Dedifferentiated amniotic fluid mesenchymal stem cell (primary cell): ENCODE results near the gene TRPV4.

Experiments
- DNase-seq: peaks from one replicate; pipeline ENCODE4 v3.0.0-alpha.2; 2016; ENCODE audit errors: extremely low spot score

Gene TRPV4

DNA sequence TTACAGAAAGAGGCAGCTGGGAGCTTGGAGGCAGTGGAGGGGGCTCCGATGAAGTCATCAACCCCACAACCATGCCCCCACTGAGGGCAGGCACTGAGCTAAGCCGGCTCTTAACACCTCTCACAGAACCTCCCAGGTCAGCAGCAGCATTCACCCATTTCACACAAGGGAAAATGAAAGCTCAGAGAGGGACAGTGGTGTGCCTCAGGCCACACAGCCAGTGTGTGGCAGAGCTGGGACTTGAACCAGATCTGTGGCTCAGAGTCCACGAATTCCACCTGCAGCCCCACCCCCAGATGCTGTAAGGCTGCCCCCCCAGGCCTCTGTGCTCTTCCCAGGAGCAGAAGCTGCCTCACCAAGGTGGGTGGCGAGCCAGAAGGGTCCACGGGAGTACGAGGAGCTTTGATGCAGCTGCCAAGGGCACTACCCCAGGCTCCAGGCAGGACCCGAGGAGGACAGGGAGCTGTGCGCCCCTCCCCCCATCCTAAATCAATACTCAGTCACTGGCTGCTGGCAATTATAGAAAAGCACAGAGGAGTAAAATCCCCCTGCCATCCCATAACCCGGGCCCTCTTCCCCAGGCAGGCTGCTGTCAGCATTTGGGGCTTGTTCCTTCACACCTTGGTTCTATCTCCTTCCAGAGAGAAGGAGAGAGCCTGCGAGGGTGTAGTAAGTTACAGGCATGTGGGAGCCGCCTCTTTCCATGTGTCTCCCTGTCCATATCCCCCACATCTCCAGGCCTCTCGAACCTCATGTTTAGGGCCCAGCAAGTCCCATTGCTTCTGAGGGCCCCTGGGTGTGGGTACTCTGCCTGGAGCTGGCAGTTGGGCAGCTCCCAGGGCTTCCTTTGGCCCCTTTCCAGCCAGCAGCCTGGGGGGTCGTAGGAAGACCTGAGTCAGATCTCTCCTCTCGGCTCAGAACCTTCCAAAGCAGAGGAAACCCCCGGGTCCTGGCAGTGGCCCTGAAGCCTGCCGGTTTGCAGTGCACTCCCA is 72.0 kb downstream of the TRPV4 start:
- no peak for DNase-seq

GRCh38 chr12:109760031-109760929 is 72.9 kb downstream of the TRPV4 start:
- DNase-seq = no peak

GRCh38 chr12:109759595-109759994 is 73.6 kb downstream of the TRPV4 start:
- no peak for DNase-seq

DNA sequence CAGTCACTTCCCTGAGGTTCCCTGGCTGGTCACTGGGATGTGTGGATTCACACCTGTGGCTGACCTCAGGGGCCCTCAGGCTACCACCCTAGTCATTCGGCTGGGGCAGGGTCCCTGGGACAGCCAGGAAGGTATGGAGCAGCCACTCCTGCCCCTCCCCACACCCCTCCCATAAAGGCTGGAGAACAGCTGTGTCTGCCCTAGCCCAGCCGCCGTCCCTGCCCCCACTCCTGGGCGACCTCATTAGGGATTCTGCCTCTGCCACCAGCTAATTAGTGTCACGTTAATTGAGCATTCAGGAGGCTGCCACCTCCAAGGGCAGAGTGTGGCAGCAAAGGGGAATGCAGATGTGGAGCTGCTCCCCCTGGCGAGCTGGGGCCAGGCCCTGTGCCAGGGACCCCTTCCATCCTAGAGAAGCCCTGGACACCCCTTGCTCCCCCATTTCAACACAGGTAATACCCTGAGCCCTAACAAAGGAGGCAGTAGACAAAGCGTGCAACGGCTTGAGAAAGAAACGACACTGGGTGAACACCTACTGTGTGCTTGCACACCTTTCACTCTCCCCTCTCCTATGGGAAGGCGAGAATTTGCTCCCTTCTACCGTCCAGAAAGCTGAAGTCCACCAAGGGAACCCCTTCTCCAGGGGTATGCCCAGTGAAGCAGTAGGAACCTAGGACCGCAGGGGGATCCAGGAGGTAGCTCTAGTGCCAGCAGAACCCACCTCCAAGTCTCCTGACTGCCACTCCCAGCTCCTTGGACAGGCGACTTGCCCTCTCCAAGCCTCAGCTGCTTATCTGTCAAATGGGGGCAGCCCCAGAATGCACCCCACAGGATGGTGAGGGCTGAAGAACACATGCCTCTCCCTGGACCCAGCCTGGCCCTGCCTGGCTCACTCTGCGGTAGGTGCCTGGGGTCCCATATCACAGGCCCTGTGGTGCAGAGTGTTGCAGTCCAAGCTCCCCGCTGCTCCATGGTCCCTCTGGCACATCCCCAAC is 74.5 kb downstream of the TRPV4 start:
- DNase-seq = no peak

DNA sequence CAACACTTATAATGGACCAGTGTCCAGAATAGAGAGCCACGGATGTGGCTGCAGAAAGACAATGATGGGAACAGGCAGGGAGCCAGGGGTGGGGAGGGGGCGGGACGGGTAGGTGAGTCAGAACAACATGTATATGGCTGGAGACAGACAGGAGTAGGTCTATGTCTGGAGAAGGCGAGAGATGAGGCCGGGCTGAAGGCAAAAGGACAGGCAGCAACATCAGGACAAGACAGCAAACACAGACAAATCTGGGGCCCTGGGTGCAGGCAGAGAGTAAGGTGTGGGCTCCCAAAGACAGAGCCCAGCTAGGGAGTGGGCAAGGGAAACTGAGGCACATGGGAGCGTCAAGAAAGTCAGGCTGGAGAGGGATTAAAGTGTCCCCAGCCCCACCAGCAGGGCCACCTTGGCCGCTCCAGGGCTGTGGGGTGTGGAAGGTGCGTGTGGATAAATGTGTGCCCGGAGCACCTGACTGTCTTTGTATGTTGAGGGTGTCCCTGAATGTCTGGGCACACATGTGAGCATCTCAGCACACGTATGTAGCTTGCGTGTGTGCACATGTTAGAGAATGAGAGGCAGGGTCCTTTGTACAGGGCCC is 75.4 kb downstream of the TRPV4 start:
- no peak for DNase-seq

GRCh38 chr12:109756457-109756856 is 76.7 kb downstream of the TRPV4 start:
- DNase-seq = no peak

DNA sequence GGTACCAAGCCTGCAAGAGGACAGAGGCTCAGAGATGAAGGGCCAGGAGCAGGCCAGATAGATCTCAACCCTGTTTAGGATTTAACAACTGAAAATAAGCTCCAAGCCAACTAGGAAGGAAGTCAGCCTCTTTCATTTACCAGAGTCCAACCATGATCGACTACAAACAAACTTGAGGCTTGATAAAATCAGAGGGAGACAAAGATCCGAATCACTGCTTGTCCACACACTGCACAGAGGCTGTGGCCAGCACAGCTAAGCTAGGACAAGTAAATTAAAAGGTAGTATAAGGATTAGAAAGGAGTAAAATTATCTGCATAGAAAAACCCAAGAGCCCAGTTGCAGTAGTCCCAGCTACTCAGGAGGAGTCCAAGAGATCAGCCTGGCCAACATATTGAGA is 79.2 kb downstream of the TRPV4 start:
- no peak for DNase-seq

DNA sequence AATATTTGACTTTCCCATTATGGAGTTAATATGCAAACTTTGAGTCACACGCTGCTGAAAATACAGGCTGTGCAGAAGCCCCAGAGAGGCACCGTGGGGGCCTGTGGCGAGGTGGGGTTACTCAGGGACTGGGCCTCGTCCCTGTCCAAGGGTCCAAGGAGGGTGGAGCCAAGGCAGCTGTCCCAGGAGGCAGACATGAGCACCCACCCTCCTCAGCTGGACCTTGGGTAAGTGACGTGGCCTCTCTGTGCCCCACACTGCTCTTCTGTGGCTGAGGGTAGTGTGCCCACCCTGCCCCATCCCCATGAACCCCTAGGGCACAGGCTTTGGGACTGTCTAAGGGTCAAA is 80.2 kb downstream of the TRPV4 start:
- DNase-seq = no peak

DNA sequence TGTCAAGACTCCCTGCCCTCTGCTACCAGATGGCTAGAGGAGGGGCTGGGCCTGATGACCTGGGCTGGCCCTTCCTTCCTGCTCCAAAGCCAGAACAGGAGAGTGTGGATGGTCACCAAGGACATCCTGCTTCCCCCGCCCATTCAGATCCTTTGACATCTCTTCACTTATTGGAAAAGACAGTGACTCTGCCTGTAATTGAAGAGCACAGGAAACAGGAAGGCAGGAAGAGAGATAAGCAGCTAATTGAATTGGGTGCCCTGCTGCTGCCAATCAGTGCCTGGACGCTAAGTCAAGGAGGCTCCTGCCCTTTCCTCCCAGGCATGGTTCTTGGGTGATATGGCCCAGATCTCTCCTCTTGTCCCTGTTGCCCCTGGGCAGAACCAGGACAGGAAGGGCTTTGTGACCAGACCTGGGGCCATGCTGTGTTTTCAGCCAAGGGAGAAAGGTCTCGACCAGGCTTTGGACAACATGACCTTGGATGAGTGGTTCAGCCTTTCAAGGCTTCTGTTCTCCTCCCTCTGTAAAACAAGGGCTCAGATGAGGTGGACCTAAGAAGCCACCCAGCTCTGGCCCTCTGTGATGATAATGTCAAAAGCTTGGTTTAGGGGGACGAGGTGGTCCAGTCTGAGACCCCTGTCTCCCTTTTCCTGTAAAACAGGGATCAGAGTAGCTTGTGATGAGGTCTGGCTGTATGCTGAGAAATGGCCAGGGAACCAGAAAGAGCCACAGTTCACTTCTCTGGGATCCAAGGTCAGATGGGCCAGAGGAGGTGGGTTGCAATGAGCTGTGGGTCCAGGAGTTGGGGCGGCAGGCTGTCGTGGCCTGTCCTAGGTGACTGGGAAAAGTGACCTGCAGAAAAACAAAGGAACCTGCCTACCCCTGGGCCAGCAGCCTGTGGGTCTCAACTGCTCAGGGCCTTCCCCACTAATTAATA is 80.8 kb downstream of the TRPV4 start:
- DNase-seq = no peak

- DNase-seq = no peak
These were observed 87.9 kb downstream of the TRPV4 start for GRCh38 chr12:109744986-109745942.

DNA sequence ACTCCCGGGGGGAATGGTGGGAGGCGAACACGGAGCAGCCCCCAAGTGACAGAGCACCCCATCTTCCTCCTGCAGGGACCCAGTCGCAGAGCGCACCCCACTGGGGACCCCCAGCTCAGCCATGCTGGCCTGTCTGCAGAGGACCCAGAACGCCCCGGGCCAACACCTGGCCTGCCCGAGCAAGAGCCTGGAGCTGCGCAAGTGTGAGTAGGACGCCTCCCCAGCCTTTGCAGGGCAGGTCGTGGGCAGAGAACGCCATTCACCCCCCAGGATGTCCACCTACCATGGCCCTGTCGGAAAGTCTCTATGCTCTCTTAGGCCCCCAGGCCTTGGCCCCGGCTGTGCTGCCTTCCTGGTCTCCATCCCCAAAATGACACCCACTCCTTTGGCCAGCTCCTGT is 89.2 kb downstream of the TRPV4 start:
- DNase-seq = no peak

GRCh38 chr12:109743076-109743910 is 89.9 kb downstream of the TRPV4 start:
- DNase-seq = no peak

DNA sequence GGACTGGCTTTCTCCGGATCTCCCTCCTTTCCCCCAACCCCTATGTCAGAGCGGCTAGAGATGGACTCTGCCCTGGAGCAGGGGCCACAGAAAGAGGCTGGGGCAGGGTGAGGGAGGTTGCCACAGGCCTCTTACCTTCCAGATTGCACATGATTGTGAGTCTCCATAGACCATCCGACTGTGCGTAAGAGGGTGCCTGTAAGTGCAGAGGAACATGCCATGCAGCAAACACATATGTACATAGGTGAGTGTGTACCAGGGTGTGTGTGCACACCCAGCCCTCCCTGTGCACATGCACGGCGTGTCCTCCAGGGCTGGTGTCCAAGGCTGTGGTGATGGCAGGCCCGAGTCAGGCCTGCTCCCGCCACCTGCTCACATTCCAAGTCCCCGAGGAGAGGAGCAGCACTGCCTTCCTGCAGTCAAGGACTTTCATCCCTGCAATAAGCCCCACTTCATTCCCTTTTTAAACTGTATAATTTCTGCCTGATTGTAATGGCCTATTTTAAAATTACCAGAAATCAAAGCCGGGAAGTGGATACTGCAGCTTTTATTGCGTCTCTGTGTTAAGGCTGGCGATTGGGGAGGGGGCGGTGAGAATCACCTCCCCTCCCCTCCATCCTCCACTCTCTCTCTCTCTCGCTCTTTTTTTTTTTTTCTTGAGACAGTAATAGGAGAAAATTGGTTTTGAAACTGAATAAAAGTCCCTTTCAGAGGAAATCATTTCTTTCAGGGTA is 91.1 kb downstream of the TRPV4 start:
- DNase-seq = no peak

DNA sequence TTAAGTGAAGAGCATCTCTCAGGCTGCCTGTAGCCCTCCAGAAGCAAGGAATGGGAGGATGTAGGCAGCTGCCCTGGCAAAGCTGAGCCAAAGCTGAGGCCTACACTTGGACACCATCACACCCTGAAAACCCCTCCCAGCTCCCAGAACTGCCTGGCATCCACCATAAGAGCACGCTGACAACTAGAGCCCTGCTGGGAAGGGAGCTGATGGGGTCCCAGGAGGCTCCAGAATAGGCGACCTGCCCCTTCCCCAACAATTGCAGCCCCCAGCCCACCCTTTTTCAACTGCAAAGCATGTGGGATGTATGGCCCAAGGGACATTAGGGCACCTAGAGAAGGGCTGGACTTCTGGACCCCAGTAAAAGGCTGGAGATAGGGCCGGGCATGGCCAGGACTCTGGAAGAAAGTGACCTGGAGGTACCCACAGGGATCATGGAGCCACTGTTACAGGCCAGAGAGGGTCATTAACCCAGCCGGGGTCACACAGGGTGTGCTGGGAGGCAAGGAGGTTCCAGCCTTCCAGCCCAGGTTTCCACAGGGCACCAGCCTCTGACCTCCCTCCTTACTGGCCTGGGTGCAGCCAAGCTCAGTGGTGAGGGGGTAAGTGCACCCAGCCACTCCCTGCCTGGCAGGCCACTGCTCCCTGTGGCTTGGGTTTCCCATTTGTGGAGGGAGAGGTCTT is 91.8 kb downstream of the TRPV4 start:
- no peak for DNase-seq

- DNase-seq = no peak
These were observed 92.4 kb downstream of the TRPV4 start for GRCh38 chr12:109740694-109741245.
